ENCODE measurements around the gene RND2.

RND2 gene

GRCh38 chr17:43006639-43007551, 18.1 kb upstream of the RND2 start, which contains the start of gene IFI35:
Gene IFI35 (plus strand): TSS chr17:43006784. CDS start chr17:43006948, 164 bp downstream.
- DNase-seq (ENCODE audit: low read depth), result peak; percentile 83

DNA sequence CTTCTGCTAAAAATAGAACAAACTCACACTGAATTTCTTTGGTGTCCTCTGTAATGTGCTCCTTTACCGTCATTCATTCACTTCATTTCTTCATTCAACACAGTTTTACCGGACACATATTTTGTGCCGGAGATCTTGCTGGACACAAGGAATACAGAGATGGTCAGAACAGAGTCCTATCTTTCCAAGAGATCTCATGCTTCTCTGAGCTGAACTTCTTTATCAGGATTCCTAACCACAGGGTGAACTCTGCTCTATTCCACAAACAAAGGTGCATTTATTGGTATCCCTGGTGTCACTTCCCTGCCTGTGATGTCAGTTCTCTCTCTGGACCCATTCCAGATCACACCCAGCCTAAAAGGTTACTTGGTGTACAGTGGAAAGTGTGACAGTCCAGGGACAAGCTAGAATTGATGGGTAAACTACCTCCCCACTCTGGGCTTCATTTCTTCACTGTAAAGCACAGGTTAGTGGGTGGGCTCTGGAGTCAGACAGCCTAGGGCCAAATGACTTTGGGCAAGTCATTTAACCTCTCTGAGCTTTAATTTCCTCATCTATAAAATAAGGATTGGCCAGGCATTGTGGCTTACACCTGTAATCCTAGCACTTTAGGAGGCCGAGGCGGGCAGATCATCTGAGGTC, 14.2 kb upstream of the RND2 start:
- no peak for DNase-seq (ENCODE audit: low read depth)

DNA sequence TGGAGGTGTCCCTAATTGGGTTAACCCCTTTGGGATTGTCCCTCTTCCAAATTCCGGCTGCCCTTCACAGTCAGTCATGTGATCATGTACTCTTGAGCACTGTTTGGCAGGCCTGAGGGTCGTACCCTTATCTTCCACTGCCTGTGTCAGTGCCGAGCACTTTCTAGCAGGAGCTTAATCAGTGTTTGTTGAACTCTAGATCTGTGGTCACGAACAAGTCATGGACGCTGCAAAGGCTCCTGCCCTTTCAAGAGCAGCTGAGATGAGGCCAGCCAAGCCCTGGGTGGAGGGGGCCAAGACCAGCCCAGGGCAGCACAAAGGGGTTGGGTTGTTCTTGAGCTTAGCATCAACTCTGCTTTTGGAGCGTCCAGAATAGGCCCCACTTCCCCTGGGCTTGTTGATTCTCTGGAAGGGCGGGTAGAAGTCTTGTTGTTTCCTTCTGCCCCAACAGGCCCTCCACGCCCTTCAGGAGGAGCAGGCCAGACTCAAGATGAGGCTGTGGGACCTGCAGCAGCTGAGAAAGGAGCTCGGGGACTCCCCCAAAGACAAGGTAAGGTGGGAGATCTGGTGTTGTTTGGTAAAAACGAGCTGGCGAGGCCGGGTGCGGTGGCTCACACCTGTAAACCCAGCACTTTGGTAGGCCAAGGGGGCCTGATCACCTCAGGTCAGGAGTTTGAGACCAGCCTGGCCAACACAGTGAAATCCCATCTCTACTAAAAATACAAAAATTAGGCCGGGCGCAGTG, 13.1 kb upstream of the RND2 start:
- DNase-seq (ENCODE audit: low read depth), result no peak

GRCh38 chr17:43013296-43013695, 11.7 kb upstream of the RND2 start:
- DNase-seq (ENCODE audit: low read depth), result no peak

- no peak for DNase-seq (ENCODE audit: low read depth)
Observed at GRCh38 chr17:43014020-43014648, 10.9 kb upstream of the RND2 start.

GRCh38 chr17:43014649-43015542, 10.1 kb upstream of the RND2 start:
- DNase-seq (ENCODE audit: low read depth), result no peak

DNA sequence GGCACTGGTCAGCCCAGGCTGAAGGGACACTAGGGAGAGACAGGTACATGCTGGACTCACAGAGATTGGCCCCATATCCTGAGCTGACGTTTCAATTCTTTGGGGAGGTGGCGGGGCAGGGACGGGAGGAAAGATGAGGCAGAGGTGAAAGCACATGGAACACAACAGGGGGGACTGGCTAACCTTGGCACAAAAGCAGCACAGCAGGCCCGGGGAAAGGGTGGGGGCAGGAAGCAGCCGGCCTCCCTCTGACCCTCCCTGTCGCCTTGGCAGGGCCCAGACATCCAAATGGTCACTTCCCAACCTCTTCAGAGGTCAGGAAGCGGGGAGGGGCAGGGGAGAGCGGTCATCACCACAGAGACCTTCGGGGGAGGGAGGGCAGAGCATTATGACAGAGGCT, 9.5 kb upstream of the RND2 start:
- no peak for DNase-seq (ENCODE audit: low read depth)

GRCh38 chr17:43016216-43016615, 8.8 kb upstream of the RND2 start:
- DNase-seq (ENCODE audit: low read depth), result no peak

DNA sequence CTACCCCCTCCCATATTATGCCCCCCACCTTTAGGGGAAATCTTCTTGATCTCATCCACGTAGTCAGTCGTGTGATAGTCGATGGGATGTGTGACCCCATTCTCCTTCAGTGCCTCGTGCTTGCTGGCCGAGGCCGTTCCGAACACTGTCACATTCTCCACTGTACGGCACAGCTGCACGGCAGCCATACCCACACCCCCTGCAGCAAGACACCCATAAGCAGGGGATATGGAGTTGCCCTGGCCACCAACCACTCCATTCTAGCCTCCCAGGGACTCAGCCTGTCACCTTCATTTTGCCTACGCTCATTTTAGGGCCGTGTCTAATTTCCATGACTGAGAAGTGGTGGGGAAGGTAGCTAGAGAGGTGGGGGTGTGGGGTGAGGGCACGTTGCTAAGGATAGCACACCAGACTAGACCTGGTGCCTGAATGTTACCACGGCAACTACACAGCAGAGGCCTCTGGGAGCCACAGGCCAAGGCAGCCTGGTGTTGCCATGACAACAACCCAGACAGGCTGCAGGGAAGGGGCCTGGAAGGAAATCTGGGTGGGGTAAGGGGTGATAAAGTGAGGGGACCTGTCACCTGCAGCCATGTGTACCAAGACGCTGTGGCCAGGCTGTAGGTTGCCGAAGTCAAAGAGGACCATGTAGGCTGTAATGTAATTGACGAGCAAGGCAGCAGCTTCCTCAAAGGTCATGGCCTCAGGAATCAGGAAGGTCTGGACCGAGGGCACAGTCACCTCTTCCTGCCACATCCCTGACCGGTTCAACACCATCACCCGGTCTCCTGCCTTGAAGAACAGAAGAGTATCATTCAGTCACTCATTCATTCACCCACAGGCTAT, 6.8 kb upstream of the RND2 start:
- no peak for DNase-seq (ENCODE audit: low read depth)

- peak; percentile 54 for DNase-seq (ENCODE audit: low read depth)
Observed at GRCh38 chr17:43018932-43019331, 6.1 kb upstream of the RND2 start.

DNA sequence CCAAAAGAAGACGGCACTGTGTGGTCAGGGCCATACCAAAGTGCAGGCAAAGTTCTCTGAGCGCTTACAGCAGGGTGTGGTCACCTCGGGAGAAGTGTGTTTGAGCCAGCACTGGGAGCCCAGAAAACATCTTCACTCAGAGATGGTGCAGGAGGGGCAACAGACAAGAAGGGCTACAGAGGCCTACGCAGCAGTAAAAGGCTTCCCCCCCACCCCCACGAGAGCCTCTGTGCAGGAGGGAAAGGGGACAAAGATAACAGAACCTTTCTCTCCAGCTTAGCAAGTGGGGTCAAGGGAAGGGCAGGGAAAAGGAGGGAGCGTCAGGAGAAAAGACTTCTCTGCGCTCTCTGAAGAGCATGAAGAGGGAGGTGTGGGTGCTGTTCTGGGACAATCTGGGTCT, 5.6 kb upstream of the RND2 start:
- DNase-seq (ENCODE audit: low read depth), result no peak

DNA sequence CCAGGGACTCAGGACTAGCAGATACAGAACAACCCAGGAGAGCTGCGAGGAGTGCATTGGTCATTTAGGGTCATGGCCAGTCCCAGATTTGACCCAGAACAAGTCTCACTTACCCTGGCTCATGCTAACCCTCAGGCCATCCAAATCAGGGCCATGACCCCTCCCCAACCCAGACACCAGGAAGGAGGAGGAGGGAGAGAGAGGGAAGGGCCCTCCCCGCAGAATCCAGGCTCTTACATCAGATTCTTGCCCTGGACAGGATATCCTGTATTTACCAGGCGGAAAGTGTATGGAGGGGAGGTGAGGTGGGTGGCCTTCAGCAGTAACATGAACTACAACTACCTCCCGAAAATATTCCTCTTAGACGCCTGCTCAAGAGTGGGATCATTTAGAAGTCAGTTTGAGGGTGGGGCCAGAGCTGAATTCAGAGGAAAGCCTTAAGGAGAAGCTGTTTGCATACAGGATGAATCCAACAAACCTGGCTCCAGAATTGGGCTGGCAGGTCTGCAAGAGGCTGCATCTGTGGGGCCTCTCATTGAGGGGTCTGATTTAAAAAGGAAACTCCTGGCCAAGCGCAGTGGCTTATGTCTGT, 4.9 kb upstream of the RND2 start:
- no peak for DNase-seq (ENCODE audit: low read depth)

DNA sequence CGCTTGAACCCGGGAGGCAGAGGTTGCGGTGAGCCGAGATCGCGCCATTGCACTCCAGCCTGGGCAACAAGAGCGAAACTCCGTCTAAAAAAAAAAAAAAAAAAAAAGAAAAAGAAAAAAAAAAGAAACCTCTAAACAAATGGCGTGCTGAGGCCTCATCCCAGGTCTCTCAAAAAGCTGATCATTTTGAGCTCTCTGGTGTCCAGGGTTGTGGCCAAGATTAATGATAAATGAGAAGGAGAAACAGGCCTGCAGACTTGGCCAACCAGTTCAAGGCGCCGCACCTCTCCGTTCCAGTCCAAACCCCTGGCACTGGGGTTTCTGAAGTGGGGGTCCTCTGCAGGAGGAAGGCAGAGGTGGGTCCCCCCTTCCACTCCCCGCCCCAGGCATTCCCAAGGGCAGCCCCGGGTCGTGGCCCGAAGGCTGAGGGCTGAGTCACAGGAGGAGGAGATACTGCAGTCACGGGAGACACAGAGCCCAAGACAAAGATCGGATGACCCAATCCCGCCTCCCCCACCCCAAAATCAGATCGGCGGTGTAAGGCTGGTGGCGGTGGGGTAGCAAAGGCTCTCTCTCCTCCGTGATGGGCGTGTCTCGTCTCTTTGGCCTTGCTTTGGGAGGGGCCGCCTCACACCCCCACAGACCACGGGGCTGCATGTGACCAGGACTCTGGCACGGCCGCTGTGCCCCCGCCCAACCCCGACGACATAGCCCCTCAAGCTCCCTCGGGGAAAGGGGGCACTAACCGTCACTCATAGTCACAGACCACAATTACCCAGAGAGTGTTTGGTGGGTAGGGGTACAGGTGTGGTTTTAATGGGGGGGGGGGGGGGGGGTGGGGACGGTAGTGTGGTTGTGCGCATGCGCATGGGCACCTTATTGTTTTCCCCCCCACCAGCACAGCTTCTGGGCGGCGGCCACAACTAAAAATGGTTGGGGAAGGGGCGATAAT, 4.0 kb upstream of the RND2 start:
- DNase-seq (ENCODE audit: low read depth), result peak; percentile 70

DNA sequence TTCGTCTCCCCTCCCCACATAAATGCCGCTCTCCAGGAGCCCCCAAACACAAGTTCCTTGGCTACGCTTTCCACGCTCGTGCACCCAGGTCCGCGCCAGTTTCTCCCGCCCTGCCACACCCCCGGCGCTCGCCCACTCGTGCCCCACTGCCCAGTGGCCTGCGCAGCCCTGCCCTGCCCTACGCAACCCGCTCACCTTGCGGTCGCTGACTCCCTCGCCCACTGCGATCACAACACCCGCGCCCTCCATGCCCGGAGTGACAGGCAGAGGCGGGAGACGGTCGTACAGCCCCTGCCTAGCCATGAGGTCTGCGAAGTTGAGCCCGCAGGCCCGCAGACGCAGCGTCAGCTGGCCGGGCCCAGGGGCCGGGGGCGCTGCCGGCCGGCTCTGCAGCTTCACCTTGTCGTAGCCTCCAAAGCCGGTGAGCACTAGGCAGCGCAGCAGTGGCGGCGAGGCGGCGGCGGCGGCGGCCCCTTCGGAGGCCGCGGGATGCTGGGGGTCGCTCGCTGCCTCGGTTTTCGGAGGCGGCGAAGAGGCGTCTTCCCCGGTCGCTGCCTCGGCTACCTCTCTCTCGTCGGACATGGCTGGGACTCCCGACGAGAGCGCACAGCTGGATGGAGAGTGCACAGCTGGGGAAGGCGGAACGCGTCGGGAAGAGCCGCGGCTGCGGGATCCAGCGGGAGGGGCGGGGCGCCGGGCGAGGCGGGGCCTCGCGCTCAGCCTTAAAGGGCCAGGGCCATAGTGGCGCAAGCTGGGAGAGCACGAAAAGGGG, 3.1 kb upstream of the RND2 start, which contains the start of gene VAT1:
Gene VAT1 (minus strand): TSS at position 645 of the 772 bp plus-strand sequence. CDS start 63 bp downstream, at position 582.
- peak; percentile 69 for DNase-seq (ENCODE audit: low read depth)

DNA sequence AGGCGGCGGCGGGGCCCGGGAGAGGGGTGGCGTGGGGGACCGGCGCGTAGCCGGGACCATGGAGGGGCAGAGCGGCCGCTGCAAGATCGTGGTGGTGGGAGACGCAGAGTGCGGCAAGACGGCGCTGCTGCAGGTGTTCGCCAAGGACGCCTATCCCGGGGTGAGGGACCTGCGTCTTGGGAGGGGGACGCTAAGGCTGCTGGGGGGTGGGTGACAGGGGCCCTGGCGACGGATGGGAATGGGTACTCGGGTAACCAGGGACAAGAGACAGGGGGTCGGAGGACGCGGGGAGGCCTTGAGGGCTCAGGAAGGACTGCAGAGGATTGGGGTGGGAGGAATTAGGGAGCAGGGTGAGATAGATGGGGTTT, 243 bp downstream of the RND2 start:
- DNase-seq (ENCODE audit: low read depth), result no peak

GRCh38 chr17:43025766-43026537, 921 bp downstream of the RND2 start:
- no peak for DNase-seq (ENCODE audit: low read depth)

GRCh38 chr17:43026595-43026994, 1.6 kb downstream of the RND2 start:
- DNase-seq (ENCODE audit: low read depth), result no peak

Measured in fibroblast of gingiva (primary cell).